HepG2 (cell line): Measurements from ENCODE around the gene AKR7A3.

Experiments used
- FOXK2 ChIP-seq: fragments of 450-650 bp; IDR thresholded peaks from 2 replicates; pipeline ENCODE4 v1.6.1; 2016
- GABPB1 ChIP-seq: IDR thresholded peaks from 2 replicates; pipeline ENCODE4 v1.6.1; 2016; ENCODE audit warnings: mild to moderate bottlenecking, missing genetic modification reagents, moderate library complexity, missing compliant biosample characterization
- KDM5A ChIP-seq: fragments of 200-600 bp; sonication (generic); IDR thresholded peaks from 2 replicates; pipeline ENCODE4 v1.7.0; 2018; ENCODE audit warnings: antibody characterized with exemption, mild to moderate bottlenecking, low read length, borderline replicate concordance
- PAF1 ChIP-seq: IDR thresholded peaks from 2 replicates; pipeline ENCODE4 v1.6.1; 2016; ENCODE audit warnings: missing genetic modification reagents, missing compliant biosample characterization
- SIN3A ChIP-seq: IDR thresholded peaks from 2 replicates; pipeline ENCODE4 v1.6.1; 2011; ENCODE audit warnings: low read depth, mild to moderate bottlenecking, control low read depth, low read length, borderline replicate concordance
- SRF ChIP-seq: IDR thresholded peaks from 2 replicates; pipeline ENCODE4 v1.6.1; 2011; ENCODE audit warnings: mild to moderate bottlenecking, low read depth, low read length, moderate library complexity
- ZNF20 ChIP-seq: sonication (generic); formaldehyde crosslinking; IDR thresholded peaks from 2 replicates; pipeline ENCODE4 v1.4.0; 2020; ENCODE audit warnings: mild to moderate bottlenecking, moderate library complexity, missing genetic modification reagents
- ZNF7 ChIP-seq: IDR thresholded peaks from 2 replicates; pipeline ENCODE4 v1.6.1; 2016; ENCODE audit warnings: missing biosample characterization, missing genetic modification reagents
- ZZZ3 ChIP-seq: sonication (generic); formaldehyde crosslinking; IDR thresholded peaks from 2 replicates; pipeline ENCODE4 v1.4.0; 2020; ENCODE audit warnings: missing genetic modification reagents, mild to moderate bottlenecking, borderline replicate concordance
- TF ChIP-seq, protein P1 (sequence below): sonication (generic); formaldehyde crosslinking; IDR thresholded peaks from 2 replicates; pipeline ENCODE4 v1.8.0; 2022; ENCODE audit warnings: mild to moderate bottlenecking, missing genetic modification reagents
- TF ChIP-seq, protein P2 (sequence below): sonication (generic); formaldehyde crosslinking; conservative IDR thresholded peaks from 2 replicates; pipeline ENCODE4 v1.8.0; 2022; ENCODE audit warnings: low read depth, missing genetic modification reagents

DNA sequence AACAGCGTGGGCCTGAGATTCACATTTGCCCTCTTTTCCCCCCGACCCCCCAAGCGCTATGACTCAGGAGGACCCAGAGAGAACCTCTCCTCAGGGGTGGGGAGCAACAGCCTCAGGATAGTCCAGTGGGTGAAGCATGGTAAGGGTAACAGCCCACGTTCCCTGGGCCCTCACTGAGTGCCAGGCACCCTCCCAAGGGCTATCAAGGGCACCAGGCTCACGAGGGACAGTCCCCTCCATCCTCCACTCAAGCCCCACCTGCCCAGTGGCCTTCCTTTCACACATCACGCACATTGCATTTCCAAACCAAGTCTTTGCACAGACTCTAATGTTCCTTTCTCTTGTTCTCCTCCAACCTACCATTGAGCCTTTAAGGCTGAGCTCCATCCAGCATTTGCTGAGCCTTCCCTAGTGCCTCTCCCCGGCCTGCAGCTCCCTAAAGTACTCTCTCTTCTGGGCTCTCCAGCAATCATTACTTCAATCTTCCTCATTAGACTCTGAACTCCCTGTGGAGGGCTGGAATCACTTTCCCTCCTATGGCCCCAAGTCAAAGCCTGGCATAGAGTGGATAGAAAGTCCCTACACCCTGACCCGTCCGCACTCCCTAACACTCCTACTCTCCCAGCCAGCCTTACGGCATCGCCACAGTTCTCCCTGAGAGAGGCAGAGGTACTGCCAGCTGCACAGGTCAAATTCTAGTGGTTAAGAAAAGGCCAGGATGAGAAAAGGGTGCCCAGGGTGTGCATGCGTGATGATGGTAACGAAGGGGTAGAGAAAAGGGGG lies 22.3 kb upstream of the AKR7A3 start:
- TF ChIP-seq SRF (no peak), FOXK2 (no peak), ZZZ3 (CRISPR knock-in tag) (no peak), SIN3A (no peak), GABPB1 (CRISPR knock-in tag) (no peak), KDM5A (no peak), ZNF20 (no peak), ZNF7 (no peak), PAF1 (CRISPR knock-in tag) (no peak)
- TF ChIP-seq, protein P1, sequence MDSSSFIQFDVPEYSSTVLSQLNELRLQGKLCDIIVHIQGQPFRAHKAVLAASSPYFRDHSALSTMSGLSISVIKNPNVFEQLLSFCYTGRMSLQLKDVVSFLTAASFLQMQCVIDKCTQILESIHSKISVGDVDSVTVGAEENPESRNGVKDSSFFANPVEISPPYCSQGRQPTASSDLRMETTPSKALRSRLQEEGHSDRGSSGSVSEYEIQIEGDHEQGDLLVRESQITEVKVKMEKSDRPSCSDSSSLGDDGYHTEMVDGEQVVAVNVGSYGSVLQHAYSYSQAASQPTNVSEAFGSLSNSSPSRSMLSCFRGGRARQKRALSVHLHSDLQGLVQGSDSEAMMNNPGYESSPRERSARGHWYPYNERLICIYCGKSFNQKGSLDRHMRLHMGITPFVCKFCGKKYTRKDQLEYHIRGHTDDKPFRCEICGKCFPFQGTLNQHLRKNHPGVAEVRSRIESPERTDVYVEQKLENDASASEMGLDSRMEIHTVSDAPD: no peak
- TF ChIP-seq, protein P2, sequence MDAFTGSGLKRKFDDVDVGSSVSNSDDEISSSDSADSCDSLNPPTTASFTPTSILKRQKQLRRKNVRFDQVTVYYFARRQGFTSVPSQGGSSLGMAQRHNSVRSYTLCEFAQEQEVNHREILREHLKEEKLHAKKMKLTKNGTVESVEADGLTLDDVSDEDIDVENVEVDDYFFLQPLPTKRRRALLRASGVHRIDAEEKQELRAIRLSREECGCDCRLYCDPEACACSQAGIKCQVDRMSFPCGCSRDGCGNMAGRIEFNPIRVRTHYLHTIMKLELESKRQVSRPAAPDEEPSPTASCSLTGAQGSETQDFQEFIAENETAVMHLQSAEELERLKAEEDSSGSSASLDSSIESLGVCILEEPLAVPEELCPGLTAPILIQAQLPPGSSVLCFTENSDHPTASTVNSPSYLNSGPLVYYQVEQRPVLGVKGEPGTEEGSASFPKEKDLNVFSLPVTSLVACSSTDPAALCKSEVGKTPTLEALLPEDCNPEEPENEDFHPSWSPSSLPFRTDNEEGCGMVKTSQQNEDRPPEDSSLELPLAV (CRISPR knock-in tag): no peak
